ENCODE results near the gene GHDC.

The GHDC gene

GRCh38 chr17:42236760-42237159, 42.5 kb upstream of the GHDC start:
- Histone ChIP-seq H3K9me3 (ENCODE audit: control extremely low read depth in 1 of 5, control insufficient read depth in 4 of 5, insufficient read depth in 2 of 5, low read depth in 1 of 5, low read length in 4 of 5) (no peaks in the 10 kb centered on the region), H3K4me3 (ENCODE audit: control insufficient read depth in 1 of 7, extremely low read depth in 1 of 7, insufficient read depth in 4 of 7, low read depth in 2 of 7, low read length in 6 of 7) (no peak overlapping the region), H3K36me3 (ENCODE audit: control insufficient read depth in 4 of 4, insufficient read depth in 4 of 4, low read length in 3 of 4) (peaks cover 0 to 3% (median under 1%) of the 10 kb centered on the region in 4 experiments), H3K4me1 (ENCODE audit: control extremely low read depth in 1 of 4, control insufficient read depth in 4 of 4, insufficient read depth in 4 of 4, low read length in 3 of 4) (peaks cover 0 to 4% (median 0%) of the 10 kb centered on the region in 4 experiments), H3K27me3 (replicated peaks in 2 of 5; ENCODE audit: control insufficient read depth in 4 of 5, insufficient read depth in 5 of 5, low read length in 4 of 5) (no peaks in the 10 kb centered on the region), H3K27ac (ENCODE audit: insufficient read depth in 1 of 2, low read depth in 1 of 2, low read length in 2 of 2, poor library complexity in 1 of 2, severe bottlenecking in 2 of 2) (no peak overlapping the region)
- CTCF ChIA-PET, result interaction anchor here (1.3 to 3.8 kb wide), 4 partner anchors 9 to 38 kb away, joined by 3 to 24 read pairs (median 5); partner anchors contain the start of gene STAT5B
- WGBS (ENCODE audit: insufficient coverage), result 95% methylated on average over 7 of the region's 7 CpGs
- POLR2A ChIA-PET, result no interaction called here
- no peak for DNase-seq

- no peak for DNase-seq
- POLR2A ChIA-PET, result no interaction called here
- H3K9me3 ChIP-seq (ENCODE audit: control extremely low read depth in 1 of 5, control insufficient read depth in 4 of 5, insufficient read depth in 2 of 5, low read depth in 1 of 5, low read length in 4 of 5), result no peaks in the 10 kb centered on the region
These were observed 39.7 kb upstream of the GHDC start for GRCh38 chr17:42233994-42234393.

GRCh38 chr17:42233156-42233555, 38.9 kb upstream of the GHDC start:
- Histone ChIP-seq H3K27me3 (replicated peaks in 2 of 5; ENCODE audit: control insufficient read depth in 4 of 5, insufficient read depth in 5 of 5, low read length in 4 of 5) (no peaks in the 10 kb centered on the region), H3K36me3 (ENCODE audit: control insufficient read depth in 4 of 4, insufficient read depth in 4 of 4, low read length in 3 of 4) (peaks cover 3 to 6% (median 3%) of the 10 kb centered on the region in 4 experiments), H3K9me3 (ENCODE audit: control extremely low read depth in 1 of 5, control insufficient read depth in 4 of 5, insufficient read depth in 2 of 5, low read depth in 1 of 5, low read length in 4 of 5) (no peaks in the 10 kb centered on the region), H3K27ac (ENCODE audit: insufficient read depth in 1 of 2, low read depth in 1 of 2, low read length in 2 of 2, poor library complexity in 1 of 2, severe bottlenecking in 2 of 2) (no peak overlapping the region), H3K4me1 (ENCODE audit: control extremely low read depth in 1 of 4, control insufficient read depth in 4 of 4, insufficient read depth in 4 of 4, low read length in 3 of 4) (peaks cover 0 to 4% (median 2%) of the 10 kb centered on the region in 4 experiments), H3K4me3 (ENCODE audit: control insufficient read depth in 1 of 7, extremely low read depth in 1 of 7, insufficient read depth in 4 of 7, low read depth in 2 of 7, low read length in 6 of 7) (no peak overlapping the region)
- CTCF ChIA-PET, result interaction anchor here (1.3 kb wide), 1 partner anchor 11 kb away, joined by 5 read pairs; no protein-coding TSS in a partner anchor
- no peak for DNase-seq
- POLR2A ChIA-PET, result no interaction called here
- no CpG with 5 or more reads among the region's 5 CpGs for WGBS (ENCODE audit: insufficient coverage)

More at GRCh38 chr17:42233994-42234393, 39.7 kb upstream of the GHDC start:
- CTCF ChIA-PET, result no interaction called here
- Histone ChIP-seq H3K4me1 (ENCODE audit: control extremely low read depth in 1 of 4, control insufficient read depth in 4 of 4, insufficient read depth in 4 of 4, low read length in 3 of 4) (peaks cover 0 to 4% (median 0%) of the 10 kb centered on the region in 4 experiments), H3K27me3 (replicated peaks in 2 of 5; ENCODE audit: control insufficient read depth in 4 of 5, insufficient read depth in 5 of 5, low read length in 4 of 5) (no peaks in the 10 kb centered on the region), H3K4me3 (ENCODE audit: control insufficient read depth in 1 of 7, extremely low read depth in 1 of 7, insufficient read depth in 4 of 7, low read depth in 2 of 7, low read length in 6 of 7) (no peak overlapping the region), H3K36me3 (ENCODE audit: control insufficient read depth in 4 of 4, insufficient read depth in 4 of 4, low read length in 3 of 4) (peaks cover 0 to 6% (median 3%) of the 10 kb centered on the region in 4 experiments), H3K27ac (ENCODE audit: insufficient read depth in 1 of 2, low read depth in 1 of 2, low read length in 2 of 2, poor library complexity in 1 of 2, severe bottlenecking in 2 of 2) (no peak overlapping the region)
- WGBS (ENCODE audit: insufficient coverage), result 92% methylated on average over 1 of the region's 2 CpGs

- no peaks in the 10 kb centered on the region for H3K27me3 ChIP-seq (replicated peaks in 2 of 5; ENCODE audit: control insufficient read depth in 4 of 5, insufficient read depth in 5 of 5, low read length in 4 of 5)
- H3K36me3 ChIP-seq (ENCODE audit: control insufficient read depth in 4 of 4, insufficient read depth in 4 of 4, low read length in 3 of 4), result peaks cover 4 to 14% (median 5%) of the 10 kb centered on the region in 4 experiments
- whole genome bisulfite sequencing (ENCODE audit: insufficient coverage), result 70% methylated on average over 2 of the region's 5 CpGs
- ChIA-PET CTCF (interaction anchor here (0.6 to 1.5 kb wide), 6 partner anchors 14 to 45 kb away, joined by 3 to 6 read pairs (median 3); no protein-coding TSS in a partner anchor), POLR2A (interaction anchor here (1.8 kb wide), 1 partner anchor 59 kb away, joined by 6 read pairs; the partner anchor contains the start of gene STAT5A)
- H3K27ac ChIP-seq (ENCODE audit: insufficient read depth in 1 of 2, low read depth in 1 of 2, low read length in 2 of 2, poor library complexity in 1 of 2, severe bottlenecking in 2 of 2), result peak overlapping the region in 1 of 2 experiments; percentile 2
- H3K4me1 ChIP-seq (ENCODE audit: control extremely low read depth in 1 of 4, control insufficient read depth in 4 of 4, insufficient read depth in 4 of 4, low read length in 3 of 4), result peaks cover 0 to 20% (median 3%) of the 10 kb centered on the region in 4 experiments
- H3K9me3 ChIP-seq (ENCODE audit: control extremely low read depth in 1 of 5, control insufficient read depth in 4 of 5, insufficient read depth in 2 of 5, low read depth in 1 of 5, low read length in 4 of 5), result no peaks in the 10 kb centered on the region
- no peak for DNase-seq
- no peak overlapping the region for H3K4me3 ChIP-seq (ENCODE audit: control insufficient read depth in 1 of 7, extremely low read depth in 1 of 7, insufficient read depth in 4 of 7, low read depth in 2 of 7, low read length in 6 of 7)
These were observed 35.9 kb upstream of the GHDC start for GRCh38 chr17:42230225-42230624.

- Histone ChIP-seq H3K4me3 (ENCODE audit: control insufficient read depth in 1 of 7, extremely low read depth in 1 of 7, insufficient read depth in 4 of 7, low read depth in 2 of 7, low read length in 6 of 7) (no peak overlapping the region), H3K9me3 (ENCODE audit: control extremely low read depth in 1 of 5, control insufficient read depth in 4 of 5, insufficient read depth in 2 of 5, low read depth in 1 of 5, low read length in 4 of 5) (no peaks in the 10 kb centered on the region), H3K36me3 (ENCODE audit: control insufficient read depth in 4 of 4, insufficient read depth in 4 of 4, low read length in 3 of 4) (peaks cover 5 to 29% (median 14%) of the 10 kb centered on the region in 4 experiments), H3K27me3 (replicated peaks in 2 of 5; ENCODE audit: control insufficient read depth in 4 of 5, insufficient read depth in 5 of 5, low read length in 4 of 5) (no peaks in the 10 kb centered on the region), H3K27ac (ENCODE audit: insufficient read depth in 1 of 2, low read depth in 1 of 2, low read length in 2 of 2, poor library complexity in 1 of 2, severe bottlenecking in 2 of 2) (peak overlapping the region in 1 of 2 experiments; percentile 39), H3K4me1 (ENCODE audit: control extremely low read depth in 1 of 4, control insufficient read depth in 4 of 4, insufficient read depth in 4 of 4, low read length in 3 of 4) (peaks cover 0 to 31% (median 3%) of the 10 kb centered on the region in 4 experiments)
- ChIA-PET POLR2A (interaction anchor here (1.8 kb wide), 1 partner anchor 61 kb away, joined by 6 read pairs; the partner anchor contains the start of gene STAT5A), CTCF (interaction anchor here (0.7 to 1.4 kb wide), 3 partner anchors 9 to 12 kb away, joined by 3 to 5 read pairs (median 5); no protein-coding TSS in a partner anchor)
- WGBS (ENCODE audit: insufficient coverage), result 73% methylated on average over 10 of the region's 11 CpGs
- DNase-seq, result no peak
These were observed 33.8 kb upstream of the GHDC start for GRCh38 chr17:42227849-42228700.

GRCh38 chr17:42225646-42226045, 31.4 kb upstream of the GHDC start:
- peak; percentile 50 to 83 (median 68) for DNase-seq
- Histone ChIP-seq H3K9me3 (ENCODE audit: control extremely low read depth in 1 of 5, control insufficient read depth in 4 of 5, insufficient read depth in 2 of 5, low read depth in 1 of 5, low read length in 4 of 5) (no peaks in the 10 kb centered on the region), H3K4me3 (ENCODE audit: control insufficient read depth in 1 of 7, extremely low read depth in 1 of 7, insufficient read depth in 4 of 7, low read depth in 2 of 7, low read length in 6 of 7) (peak overlapping the region in 1 of 7 experiments; percentile 5), H3K27me3 (replicated peaks in 2 of 5; ENCODE audit: control insufficient read depth in 4 of 5, insufficient read depth in 5 of 5, low read length in 4 of 5) (no peaks in the 10 kb centered on the region), H3K27ac (ENCODE audit: insufficient read depth in 1 of 2, low read depth in 1 of 2, low read length in 2 of 2, poor library complexity in 1 of 2, severe bottlenecking in 2 of 2) (no peak overlapping the region), H3K4me1 (ENCODE audit: control extremely low read depth in 1 of 4, control insufficient read depth in 4 of 4, insufficient read depth in 4 of 4, low read length in 3 of 4) (peaks cover 0 to 33% (median 3%) of the 10 kb centered on the region in 4 experiments), H3K36me3 (ENCODE audit: control insufficient read depth in 4 of 4, insufficient read depth in 4 of 4, low read length in 3 of 4) (peaks cover 11 to 40% (median 20%) of the 10 kb centered on the region in 4 experiments)
- WGBS (ENCODE audit: insufficient coverage), result 7% methylated on average over 4 of the region's 5 CpGs
- ChIA-PET POLR2A (no interaction called here), CTCF (interaction anchor here (1.2 to 5.4 kb wide), 2 partner anchors 23 to 69 kb away, joined by 4 to 66 read pairs; no protein-coding TSS in a partner anchor)
